Measurements from ENCODE around the gene ERO1A.

ERO1A gene

DNA sequence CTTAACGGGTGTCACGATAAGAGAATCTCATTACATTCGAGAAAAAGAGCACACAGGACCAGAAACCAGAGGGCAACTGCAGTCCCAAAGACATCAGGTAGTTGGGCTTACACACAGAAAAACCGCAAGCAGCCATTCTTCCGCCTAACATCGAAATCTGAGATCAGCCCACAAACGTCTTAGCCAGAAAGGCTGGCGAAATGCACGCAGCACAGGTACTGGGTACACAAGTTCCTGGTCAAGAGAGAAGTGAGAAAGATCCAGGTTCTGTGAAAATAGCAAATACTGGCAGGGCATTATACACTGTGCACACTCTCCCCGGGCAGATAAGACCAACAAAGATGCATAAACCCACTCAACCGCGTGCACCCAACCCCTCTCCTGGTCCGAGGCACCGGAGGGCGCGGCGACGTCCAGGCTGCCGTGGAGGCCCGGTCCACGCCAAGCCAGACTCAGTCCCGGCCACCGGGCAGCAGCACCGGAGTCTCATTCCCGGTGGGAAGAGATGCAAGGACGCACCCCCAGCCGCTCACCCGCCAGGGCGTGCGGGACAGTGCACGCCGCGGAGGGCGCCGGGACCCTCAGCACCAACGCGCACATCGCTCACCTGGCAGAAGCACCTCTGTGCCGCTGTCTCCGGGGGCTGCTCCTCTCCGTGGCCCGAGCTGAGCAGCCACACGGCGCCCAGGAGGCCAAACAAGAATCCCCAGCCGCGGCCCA, 437 bp downstream of the ERO1A start:
- DNase-seq, result peak; percentile 26 to 71 (median 46)

DNA sequence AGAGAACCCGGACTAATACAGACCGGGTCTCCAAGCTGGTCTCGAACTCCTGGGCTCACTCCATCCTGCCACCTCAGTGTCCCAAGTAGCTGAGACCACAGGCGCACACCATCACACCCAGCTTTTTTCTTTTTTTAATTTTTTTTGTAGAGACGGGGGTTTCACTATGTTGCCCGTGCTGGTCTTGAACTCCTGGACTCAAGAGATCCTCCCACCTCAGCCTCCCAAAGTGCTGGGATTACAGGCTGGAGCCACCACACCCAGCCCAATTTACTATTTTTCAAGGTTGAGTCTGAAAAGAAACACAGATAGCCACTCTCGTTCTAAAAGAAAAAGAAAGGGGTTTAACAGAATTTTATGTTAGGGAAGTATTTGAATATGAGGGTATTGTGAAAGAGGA, 1.8 kb downstream of the ERO1A start:
- no peak for DNase-seq

DNA sequence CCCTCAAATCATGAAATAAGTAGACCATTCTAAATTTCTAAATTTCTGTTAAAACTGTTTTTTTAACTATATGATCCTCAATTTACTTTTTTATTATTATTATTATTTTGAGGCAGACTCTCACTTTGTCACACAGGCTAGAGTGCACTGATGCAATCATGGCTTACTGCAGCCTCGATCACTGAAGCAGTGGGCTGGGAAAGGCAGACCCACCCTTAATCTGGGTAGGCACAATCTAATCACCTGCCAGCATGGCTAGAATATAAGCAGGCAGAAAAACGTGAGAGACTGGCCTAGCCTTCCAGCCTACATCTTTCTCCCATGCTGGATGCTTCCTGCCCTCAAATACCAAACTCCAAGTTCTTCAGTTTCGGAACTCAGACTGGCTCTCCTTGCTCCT, 2.3 kb downstream of the ERO1A start:
- DNase-seq, result no peak

DNA sequence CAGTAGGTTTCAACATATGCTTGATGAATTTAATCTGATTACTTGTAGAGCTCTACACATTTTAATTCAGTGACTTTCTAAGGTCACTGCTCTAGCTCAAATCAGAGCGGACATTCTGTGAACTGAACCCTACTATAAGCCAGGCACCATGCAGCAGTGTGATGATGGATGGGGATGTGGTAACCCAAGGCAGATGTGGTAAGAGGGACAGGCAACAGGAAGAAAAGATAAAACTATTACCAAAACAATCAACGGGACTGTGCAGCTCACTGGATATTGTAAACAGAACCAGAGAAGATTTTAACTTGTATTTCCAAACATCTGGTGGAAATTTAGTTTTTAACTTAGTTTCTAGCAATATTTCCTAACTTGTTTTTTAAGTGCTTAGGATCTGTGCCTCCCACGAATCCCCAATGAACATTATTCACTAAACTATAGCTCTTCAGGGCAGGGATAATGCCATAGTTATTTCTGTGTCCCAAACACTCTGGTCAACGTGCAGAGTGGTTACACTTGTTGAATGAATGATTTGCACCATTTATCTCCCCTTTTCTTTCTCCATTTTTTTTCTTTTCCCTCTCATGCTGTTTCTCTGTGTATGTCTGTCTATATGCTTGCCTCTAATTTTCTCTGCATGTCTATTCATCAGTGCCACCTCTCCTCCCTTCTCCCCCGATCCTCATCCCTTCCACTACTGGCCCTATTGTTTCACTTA, 3.0 kb downstream of the ERO1A start:
- DNase-seq, result peak in 2 of 6 experiments; percentile 6 to 15

DNA sequence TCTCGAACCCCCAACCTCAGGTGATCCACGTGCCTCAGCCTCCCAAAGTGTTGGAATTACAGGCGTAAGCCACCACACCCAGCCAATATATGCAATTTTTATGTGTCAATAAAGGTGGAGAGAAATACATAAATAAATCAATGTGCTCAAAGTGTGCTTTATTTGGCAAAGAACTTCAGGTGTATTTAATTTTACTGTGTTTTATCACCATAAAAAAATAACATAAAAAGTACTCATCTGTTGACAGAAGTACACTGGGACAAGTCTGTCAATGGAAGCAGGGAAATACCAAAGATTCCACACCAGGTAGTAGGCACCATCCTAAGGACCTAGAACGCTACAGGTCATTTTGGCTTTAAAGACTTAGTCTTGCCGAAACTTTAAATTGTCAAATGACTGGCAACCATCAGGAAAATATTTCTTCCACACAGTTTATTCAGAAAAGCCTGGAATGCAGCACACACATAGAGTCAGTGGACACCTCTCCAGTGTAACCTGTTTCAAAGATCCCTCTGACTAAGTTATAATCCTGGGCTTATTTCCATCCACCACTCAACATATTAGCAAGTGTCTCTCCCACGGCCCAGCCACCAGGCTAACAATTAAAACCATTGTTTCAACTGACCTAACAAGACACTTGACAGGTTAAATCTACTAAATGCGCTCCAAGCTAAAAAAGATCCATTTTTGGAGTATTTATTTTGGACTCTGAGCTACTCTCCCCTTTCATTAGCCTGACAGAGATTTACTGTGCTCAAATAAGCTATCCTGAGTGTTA, 4.2 kb downstream of the ERO1A start:
- DNase-seq, result no peak

DNA sequence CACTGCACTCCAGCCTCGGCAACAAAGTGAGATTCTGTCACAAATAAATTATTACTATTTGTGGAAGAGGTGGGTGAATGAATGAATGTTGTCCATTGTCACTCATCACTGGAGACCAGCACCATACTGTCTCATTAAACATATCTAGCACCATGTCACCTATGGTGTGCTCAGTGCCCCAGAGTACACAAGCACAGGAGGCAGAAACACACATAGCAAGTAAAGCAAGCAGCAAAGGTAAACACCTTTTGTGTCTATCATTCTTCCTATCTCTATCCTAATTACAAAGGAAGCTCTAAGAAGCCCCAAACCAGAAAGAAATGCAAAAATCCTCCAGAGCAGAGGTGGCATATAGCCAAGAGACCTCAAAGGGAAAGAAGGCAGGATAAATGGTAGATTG, 9.2 kb downstream of the ERO1A start:
- DNase-seq, result no peak

DNA sequence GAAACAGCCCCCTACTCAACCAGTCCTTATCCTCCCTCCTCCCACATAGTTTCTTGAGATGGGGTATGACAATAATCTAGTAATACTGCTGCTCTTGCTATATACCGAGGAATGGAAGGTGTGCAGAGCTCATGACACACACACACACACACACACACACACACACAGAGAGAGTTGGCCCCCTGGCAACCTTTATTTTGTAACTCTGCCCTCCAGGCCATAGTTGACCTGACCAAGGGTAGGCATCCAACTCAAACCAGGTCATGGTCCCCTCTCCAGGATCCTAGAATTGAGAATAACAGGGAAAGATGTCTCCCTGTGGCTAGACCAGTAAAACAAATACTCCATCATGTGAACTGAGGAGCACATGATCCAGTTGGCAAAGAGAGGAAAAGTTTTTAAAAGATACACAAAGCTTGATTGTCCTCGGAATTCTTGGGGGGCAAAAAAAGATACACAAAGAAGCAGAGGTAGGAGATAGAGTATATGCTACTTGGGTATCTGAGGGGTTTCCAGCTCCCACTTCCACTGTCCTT, 11.3 kb downstream of the ERO1A start:
- DNase-seq, result no peak

DNA sequence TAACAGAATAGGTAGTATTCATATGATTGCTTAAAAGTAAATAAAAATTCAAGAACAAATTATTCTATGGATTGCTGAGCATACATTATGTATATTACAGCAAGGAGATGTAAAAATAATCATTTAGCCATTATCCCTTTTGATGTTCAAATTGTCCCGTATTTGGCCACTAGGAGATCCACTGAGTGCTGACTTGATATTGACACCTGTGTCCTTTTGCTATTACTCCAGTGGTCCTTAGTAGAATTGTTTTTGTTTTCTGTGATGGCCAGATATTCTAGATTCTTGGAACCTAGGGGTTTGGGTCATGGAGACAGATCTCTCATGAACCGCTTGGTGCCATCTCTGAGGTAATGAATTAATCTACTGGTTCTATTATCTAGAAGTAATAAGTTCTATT, 16.8 kb downstream of the ERO1A start:
- DNase-seq, result peak in 2 of 6 experiments; percentile 4 to 18

DNA sequence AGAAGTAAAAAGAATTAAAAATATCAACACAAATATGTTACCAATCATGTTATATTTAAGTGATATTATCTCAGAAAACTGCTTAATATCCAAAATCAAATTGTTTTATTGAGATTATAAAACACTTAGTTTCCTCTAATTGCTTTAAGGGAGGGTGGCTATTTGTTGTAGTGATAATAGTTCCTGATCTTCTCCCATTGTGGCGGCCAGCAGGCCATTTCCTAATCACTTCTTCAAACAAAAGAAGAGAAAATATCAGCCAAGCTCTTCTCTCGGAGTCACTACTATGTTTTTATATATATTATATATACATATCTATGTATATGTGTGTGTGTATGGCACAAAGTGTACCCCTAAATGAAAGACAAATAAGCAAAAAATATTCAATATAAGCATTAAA, 31.5 kb downstream of the ERO1A start:
- DNase-seq, result no peak

DNA sequence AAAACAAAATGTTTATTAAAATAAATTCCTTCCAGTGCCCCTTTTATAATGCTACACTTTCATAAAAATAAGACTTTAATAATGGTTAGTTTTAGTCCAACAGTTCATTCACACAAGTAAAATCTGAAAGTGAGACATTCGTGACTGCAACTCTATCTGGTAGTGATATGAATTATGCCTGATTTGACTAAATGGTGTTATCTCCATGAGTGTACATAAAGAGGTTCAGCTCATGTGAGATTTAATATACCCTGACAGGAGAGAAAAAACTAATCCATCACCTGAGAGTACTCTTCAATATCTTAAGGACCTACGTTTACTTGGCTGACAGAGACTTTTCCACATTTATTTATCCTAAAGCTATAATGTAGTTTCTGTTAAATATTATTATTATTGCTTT, 34.0 kb downstream of the ERO1A start:
- DNase-seq, result no peak

DNA sequence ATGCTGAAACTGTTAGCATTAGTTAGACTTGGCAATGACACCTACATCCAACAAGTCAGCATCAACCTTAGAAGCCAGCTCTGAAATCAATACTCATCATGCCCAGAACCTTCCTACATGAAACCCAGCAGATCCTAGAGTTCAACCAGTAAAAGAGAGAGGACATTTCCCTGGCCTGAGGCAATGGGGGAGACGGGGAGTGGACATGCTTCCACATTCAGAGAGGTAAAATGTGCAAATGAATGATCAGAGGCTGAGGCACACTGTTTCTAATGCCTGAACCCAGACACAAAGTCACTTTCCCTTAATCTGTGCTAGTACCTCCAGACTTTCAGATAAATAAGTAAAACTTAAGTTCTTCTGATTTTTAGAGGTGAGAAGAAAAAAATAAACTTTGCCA, 34.5 kb downstream of the ERO1A start:
- DNase-seq, result no peak

DNA sequence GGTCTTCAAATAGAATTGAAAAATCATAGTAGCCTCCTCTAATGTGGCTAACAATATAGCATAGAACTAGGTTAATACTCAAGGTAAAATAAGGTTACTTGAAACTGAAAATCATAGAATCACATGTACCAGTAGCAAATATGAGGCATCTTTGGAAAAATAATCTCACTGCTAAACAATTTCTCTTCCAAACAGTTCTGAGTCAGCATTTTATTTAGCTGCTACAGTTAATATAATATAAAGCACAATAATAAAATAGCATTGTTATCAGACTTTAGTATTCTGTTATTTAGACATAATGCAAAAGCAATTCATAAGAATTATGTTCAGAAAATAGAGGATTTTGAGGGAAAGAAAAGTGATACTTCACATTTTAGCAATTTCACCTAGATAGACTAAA, 35.0 kb downstream of the ERO1A start:
- no peak for DNase-seq

DNA sequence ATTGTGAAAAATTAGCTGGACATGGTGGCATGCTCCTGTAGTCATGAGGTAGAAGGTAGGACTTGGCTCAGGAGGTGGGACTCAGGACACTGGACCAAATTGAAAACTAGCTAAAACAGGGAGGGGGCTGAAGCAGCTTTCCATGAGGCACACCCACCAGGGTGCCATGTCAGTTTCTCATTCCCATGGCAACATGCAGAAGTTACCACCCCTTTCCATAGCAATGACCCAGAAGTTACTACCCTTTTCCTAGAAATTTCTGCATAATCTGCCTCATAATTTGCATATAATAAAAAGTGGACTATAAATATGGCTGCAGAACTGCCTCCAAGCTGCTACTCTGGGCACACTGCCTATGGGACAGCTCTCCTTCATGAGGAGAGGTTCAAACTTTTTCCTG, 38.5 kb downstream of the ERO1A start:
- DNase-seq, result no peak

DNA sequence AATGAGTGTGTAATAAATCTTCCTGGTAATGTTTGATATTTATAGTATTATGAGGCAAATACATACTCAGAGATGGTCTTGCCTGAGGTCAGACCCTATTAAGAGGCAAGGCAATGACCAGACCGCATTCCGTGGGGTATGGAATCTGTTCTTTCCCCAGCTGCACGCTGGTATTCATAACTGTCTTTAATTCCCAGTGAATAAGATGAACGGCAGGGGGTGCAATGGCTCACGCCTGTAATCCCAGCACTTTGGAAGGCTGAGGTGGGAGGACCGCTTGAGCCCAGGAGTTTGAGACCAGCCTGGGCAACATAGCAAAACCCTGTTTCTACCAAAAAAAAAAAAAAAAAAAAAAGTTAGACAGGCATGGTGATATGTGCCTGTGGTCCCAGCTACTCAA, 44.6 kb downstream of the ERO1A start:
- no peak for DNase-seq

DNA sequence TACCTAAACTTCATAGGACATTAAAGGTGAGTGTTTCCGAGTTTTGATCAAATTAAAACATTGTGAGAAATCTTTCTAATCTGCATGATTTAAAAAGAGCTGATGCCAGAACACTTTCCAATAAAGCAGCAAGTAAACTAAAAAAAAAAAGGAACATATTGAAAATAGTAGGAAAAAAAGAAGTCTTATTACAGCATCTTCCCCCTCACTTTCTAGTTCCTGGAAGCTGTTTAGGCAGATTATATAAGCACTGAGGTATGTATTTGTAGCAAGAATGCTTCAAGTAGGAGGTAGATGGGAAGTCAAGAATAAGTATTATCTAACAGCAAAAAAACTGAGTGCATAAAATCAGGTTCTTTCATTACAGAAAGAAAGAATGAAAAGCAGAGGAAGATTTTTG, 45.8 kb downstream of the ERO1A start:
- no peak for DNase-seq

DNA sequence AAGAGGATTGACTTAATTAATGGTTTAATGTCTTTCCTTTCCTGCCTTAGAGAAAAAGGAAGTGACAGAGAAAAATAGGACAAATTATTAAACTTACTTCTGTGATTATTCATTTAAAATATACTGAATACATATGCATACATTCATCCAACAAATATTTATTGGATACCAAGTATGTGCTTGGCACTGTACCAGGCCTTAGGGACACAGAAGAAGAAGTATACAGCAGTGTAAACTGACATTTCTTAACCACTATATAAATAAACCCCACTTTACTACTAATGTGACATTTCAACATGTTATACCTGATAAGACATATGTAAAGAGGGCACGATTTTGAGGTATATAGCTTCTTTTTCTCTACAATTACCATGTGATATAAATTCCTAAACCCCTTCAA, 53.6 kb downstream of the ERO1A start:
- no peak for DNase-seq

DNA sequence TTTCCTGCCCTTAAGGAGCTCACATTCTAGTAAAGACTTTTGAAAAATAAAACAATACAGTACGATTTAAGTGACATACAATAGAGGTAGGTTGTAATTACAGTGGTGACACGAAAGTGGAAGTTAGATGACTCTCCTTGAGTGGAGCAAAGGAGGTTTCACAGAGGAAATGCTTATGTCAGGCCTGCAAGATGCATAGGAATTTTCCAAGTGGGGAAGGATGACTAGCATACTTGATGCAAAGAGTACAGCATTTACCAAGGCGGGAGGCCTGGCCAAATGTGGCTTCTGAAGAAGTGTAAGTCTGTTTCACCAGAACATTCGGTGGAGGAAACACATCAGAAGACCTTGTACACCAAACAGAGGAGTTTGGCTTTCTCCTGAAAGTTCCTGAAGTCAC, 55.2 kb downstream of the ERO1A start:
- no peak for DNase-seq

DNA sequence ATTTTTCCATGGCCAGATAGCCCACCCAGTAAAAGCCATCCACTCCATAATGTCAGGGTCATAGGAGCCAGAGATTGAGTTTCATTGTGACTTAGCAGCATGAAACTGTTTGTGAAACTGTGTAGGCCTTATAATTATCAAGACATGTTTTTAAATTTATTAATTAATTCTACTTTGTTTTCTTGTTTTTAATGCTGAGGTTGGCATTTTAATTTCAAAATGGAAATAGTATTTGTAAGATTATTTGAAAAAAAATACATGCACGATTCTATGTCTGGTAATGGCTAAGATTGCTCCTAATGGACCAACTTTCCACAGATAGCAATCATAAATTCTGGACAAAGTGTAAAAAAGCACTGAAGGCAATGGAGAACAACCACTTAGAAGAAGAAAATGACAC, 75.7 kb downstream of the ERO1A start:
- no peak for DNase-seq

DNA sequence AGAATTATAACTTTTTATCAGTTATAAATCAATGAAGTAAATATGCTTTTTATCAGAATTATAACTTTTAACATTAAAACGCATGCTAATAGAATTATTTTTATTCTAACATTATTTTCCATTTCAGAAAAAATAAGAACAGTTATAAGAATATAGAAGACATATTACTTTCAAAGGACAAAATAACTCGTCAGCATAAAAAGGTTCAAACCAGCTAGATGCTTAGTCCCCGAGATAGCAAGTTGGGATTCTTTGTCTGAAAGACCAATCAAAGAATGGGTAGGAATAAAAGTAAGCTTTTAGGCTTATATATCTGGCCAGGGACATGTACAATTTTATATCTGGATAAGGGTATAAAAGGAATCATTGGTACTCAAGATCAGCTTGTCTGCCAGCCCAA, 76.8 kb downstream of the ERO1A start:
- no peak for DNase-seq

DNA sequence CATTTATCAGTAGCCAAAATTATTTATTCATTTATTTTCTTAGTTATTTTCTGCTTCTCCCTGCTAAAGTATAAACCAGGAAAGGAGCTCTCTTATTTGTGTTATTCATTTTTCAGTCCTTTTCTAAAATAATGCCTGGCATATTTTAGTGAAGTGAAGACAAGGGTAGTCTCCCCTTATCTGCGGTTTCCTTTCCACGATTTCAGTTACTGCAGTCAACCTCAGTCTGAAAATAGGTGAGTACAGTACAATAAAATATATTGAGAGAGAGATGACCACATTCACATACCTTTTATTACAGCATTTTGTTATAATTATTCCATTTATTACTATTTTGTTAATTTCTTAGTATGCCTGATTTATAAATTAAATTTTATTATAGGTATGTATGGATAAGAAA, 85.2 kb downstream of the ERO1A start:
- no peak for DNase-seq

DNA sequence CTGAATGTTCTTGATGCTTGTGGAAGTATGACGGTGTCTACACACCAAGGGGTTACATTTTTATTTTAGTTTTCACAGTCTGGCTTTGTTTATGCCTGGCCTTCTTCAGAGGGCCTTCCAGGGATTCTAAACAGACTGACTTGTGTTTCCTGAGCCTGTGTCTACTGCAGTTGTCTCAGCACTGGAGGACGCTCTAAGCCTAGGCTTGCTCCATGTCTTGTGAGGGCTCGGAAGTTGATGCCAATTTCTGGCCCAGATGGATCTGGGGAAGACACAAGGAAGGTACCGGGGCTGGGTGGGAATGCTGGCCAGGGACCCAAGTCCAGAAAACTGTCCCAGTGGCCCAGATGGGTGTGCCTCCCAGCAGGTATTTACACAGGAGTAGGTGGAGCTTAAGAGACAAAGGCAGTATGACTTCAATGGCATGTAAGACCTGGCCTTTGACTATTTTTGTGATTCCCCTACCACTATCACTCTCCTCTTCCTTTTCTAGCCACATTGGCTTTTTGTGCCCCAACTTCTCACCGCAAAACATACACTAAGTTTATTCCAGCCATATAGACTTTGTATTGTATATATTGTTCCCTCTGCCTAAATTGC, 85.8 kb downstream of the ERO1A start:
- no peak for DNase-seq

DNA sequence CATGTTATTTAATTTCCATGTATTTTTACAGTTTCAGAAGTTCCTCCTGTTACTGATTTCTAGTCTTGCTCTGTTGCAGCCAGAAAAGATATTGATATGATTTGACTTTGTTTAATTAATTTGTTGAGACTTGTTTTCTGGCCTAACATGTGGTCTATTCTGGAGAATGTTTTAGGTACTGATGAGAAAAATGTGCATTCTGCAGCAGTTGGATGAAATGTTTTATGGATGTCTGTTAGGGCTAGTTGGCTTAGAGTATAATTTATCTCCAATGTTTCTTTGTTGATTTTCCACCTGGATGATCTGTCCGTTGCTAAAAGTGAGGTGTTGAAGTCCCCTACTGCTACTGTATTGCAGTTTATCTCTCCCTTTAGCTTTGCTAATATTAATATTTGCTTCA, 88.3 kb downstream of the ERO1A start:
- DNase-seq, result no peak

DNA sequence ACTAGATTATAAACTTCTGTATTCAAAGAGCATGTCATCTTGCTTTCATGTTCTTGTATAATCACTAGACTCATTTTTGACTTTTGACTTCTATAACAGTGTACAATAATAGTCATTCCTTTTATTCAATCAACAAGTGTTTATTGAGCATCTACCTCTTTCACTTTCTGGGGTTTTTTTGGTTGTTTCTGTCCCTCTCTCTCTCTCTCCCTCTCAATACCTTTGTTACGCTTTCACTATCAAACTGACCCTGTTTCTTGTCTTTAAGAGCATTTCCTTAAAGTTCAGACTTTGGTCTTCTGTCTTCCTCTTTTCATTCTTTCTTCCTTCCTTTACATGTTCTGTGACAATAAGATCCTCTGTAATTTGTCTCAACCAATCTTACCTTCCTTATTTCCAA, 93.2 kb downstream of the ERO1A start:
- no peak for DNase-seq
